Embryonic facial prominence (tissue), 1 donor: ENCODE results near the gene P2RY2.
A peak's percentile ranks its signal among the peaks of the same experiment; 100 is the strongest.

Experiments used
- DNase-seq: peaks from one replicate; pipeline ENCODE4 v3.0.0-alpha.2; 2016; ENCODE audit errors: extremely low spot score

The P2RY2 gene

DNA sequence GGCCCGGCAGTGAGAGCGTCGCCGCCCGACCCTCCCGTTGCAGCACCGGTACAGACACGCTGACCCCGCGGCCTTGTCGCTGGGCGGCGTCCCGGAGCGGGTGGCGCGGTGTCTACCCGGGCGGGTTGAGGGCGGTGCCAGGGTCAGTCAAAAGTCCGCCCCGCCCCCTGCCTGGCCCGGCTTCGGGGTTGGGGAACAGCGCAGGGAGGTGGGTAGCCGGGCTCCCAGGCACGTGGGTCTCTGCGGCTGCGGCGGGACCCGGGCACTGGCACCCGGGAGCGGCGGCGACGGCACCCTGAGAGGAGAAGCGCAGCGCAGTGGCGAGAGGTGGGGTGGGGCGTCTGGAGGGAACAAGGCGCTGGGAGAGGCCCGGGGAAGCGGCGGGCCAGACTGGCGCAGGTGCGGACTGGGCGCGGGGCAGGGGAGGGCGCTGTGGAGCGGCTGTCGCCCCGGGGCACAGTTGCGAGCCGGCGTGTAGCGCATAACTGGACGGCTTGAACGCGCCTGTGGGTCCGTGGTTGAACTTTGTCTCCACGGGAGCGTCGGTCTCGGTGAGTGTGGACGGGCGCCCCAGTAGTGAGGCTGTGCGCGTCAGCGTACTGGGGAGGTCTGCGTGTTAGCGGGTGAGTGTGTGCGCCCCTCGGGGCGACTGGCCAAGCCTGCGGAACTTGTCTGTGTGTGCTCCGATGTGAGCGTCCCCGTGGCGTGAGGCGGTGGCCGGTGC lies at the start of gene P2RY2:
P2RY2 (plus strand) TSS at position 176 of the 724 bp plus-strand sequence. CDS start 15,879 bp downstream, outside the sequence.
- no peak for DNase-seq

DNA sequence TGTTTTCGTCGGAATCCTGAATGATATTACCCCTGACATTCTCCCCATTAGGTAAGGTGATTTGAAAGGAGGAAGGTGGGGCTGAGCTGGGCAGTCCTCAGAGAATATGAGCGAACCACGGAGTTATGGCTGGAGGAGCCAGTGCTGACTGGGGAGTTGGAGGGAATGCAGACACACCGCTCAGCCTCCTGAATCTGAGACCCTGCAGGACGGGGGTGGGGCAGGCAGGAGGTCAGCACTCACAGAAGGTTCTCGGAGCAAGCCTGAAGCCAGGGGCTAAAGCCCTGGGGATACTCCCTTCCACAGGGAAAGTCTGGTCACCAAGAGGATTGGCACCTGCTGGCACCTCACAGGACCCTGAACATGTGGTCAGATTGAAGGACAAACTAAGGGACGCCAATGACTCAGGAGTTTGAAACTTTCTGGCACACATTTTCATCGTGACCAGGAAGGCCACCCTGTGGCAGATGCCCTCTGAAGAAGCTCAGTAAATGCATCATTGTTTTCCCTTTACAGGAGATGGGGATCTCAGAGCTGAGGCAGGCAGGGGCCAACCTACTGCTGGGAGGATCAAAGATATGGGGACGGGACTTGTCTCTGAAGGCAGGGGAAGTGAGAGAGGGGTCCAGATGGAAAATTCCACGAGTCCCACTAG lies 49.0 kb upstream of the P2RY2 start:
- no peak for DNase-seq

DNA sequence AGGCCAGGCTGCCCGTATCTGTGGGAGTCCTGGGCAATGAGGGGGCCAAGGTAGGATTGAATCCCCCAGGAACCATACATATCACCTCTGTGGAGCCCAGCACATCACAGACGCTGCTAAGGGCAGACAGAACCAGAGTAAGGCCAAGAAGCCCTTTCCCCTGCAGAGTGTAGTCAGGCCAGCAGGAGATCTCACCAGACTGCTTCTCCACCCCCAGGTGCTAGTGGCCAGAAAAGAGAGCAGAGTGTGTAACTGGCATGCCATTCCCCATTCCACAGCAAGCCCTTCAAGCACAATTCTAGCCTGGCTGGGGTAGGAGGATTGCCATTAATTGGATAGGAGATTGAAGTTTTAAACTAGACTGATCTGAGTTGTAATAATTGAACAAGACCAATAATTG lies 47.9 kb upstream of the P2RY2 start:
- DNase-seq, result no peak

DNA sequence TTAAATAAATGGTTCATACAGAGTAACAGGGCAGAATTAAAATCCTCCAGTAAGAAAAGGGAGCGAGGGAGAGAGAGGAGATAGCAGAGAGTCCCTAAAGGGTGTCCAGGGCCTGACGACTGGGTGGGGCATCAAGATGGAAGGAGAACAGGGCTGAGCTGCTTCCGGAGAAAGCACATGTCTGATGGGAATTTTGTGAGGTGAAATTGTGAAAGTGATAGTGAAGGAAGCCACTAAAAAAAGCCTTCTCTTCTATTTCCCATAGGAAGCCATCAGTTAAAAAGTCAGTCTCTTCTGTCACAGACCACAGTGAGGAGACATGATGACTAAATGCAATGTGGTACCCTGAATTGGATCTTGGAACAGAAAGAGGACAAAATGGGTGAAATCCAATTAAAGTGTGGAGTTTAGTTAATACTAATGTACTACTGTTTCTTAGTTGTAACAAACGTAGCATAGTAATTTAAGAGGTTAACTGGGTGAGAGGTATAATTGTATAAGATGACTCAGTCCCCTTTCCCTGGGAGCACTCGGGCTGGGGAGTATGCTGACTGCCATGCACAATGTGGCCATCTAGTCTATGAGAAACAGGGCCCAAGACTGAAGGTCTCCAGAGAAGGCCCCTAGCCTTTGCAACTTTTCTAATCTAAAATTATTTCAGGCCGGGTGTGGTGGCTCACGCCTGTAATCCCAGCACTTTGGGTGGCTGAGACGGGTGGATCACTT lies 46.5 kb upstream of the P2RY2 start:
- no peak for DNase-seq

DNA sequence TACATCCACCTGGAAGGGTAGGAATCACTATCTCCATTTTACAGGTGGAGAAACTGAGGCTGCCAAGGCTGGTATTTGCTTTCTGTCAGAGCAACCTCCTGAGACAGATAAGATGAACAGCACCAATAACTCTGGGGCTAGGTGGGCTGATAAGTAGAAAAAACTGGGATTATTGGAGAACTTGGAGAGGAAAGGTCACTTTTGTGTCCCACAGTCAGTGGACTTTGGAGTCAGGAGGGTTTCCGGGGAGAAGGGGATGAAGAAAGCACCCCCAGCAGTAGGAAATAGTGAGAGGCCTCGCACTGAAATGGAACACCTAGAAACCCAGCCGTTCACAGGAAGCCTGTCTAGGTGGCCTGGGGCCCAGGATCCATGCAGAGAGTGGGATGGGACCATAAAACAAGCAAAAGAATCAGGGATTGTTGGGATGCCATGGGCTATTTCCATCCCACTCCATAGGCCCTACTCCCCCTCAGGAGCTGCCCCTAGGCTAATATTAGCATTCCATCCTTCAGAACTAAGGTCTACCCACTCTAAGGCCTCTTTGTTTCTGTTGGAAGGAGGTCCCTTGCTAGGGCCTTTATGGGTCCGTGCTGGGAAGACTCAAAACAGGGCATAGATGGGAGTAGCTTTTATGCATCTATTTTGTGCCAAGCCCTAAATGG lies 45.0 kb upstream of the P2RY2 start:
- DNase-seq, result no peak

DNA sequence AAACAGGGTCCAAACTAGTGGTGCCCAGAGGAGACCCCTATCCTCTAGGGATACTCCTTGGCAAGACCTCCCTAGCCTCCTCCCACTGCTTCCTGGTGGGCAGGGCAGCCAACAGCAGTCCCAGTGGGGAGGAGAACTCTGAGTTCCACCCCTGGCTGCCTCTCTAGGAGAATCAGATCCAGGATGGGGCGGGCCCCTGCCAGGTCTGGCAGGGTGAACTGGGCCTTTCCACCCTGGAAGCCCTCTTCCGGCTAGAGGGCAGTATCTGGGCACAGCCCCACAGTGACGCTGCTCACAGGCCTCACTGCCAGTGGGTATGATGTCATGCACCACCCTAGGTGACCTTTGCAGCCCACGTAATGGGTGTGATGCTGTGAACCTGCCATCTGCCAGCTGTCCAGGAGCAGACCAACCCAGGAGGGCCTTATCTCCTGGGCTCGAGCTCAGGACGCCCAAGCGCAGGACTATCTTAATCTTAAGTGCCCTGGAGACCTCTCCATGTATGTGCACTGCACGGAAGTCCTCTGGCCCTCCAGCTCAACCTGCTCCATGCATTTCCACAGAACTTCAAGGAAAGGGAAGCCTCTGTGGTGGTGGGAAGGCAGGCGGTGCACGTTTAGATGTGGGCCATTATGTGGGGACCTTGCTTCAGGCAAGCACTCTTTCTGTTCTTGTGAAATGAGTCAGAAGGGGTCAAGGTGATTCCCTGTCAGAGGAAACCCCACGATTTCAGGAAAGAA lies 44.2 kb upstream of the P2RY2 start:
- DNase-seq, result no peak

DNA sequence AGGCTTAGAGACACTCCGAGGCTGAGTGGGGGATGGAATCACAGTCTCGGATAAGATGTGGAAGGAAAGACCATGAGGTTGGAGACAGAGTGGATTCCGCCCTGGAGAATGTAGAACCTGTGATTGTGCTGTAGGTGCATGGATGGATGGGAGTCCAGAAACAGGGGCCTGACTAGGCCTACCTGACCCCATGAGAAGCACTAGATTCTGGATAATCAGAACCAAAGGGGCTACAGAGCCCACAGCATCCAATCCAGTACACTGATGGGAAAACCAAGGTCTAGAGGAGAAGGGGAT lies 43.6 kb upstream of the P2RY2 start:
- no peak for DNase-seq

DNA sequence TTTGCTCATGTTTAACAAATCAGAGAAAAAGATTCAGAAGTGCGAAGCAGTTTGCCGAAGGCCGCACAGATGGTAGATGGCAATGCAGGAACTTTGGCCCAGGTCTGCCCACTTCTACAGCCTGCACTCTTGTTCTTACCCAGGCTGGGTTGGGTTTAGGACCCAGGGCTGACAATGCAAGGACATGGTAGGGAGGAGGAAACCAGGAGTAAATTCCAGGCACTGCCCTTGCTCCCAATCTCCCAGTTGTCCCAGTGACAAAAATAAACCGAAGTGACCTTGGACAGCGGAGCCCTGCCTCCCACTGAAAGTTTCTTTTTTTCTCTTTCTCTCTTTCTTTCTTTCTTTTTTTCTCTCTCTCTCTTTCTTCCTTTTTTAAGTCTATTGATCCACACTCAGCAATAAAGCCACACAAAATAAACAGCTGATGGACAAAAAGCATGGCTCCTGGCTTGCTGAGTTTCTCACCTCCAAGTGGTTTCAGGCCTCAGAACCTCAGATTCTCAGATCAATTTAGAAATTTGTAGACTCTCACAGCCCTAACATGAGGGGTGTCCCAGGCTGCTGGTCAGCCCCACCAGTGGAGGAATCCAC lies 42.4 kb upstream of the P2RY2 start:
- no peak for DNase-seq

DNA sequence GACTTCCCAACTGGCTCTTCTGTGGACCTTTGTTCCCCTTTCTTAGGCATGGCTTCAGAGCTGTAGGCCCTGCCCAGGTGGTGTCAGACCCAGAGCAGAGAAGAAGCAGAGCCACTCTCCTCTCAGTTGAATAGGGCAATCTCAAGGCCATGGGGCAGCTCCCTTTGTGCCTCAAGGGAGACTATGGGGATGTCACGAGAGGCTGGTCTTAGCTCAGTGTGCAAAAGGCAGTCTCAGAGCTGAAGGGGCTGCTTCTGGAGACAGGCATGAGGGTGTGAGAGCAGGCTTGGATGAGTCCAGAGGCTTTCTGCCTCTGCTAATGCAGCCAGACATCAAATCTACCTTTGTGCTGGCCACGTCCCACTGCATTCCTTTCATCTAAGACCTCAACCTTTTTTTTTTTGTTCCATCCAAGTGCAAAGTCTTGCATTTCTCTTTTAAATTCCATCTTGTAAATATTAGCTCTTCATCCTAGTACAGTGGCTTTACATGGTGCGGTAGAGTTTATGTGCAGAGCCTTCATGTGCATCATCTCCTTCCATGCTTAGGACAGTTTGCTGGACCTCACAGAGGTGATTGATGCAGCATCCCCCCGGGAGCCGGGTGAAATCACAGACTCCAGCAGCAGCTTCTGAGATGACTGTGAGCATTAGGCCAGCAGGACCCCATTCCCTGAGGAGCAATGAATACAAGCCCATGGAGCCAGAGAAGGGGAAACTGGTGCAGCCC lies 41.8 kb upstream of the P2RY2 start:
- DNase-seq, result no peak

DNA sequence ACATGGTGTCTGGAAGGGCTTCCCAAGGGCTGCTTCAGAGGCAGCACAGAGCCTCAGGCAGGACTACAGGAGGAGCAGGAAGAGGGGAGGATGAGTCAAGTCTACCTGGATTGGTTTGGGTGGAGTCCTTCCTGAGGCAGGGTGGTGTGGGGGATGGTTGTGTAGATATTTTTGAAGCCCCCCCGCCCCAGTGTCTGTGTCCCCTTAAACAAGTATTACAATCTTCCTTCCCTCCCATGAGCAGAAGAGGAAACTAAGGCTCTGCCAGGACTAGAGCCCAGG lies 41.3 kb upstream of the P2RY2 start:
- DNase-seq, result no peak

DNA sequence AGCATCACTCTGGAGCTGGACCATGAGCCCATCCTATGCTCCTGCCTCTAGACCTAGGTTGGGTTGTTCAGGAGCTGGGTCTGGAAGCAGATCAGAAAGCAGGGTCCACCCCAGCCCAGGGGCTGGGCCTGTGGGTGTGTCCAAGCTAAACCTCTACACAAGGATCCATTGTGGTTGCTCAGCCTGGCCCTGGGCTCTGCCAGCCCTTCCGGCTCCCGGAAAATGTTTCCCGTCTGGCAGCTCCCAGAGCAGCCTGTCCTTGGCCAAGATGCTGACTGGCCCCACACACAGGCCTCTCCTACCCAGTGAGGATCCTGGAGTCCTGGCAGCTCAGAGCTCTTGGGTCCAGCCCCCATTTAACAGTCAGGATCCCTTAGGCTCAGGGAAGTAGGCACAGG lies 40.7 kb upstream of the P2RY2 start:
- no peak for DNase-seq

DNA sequence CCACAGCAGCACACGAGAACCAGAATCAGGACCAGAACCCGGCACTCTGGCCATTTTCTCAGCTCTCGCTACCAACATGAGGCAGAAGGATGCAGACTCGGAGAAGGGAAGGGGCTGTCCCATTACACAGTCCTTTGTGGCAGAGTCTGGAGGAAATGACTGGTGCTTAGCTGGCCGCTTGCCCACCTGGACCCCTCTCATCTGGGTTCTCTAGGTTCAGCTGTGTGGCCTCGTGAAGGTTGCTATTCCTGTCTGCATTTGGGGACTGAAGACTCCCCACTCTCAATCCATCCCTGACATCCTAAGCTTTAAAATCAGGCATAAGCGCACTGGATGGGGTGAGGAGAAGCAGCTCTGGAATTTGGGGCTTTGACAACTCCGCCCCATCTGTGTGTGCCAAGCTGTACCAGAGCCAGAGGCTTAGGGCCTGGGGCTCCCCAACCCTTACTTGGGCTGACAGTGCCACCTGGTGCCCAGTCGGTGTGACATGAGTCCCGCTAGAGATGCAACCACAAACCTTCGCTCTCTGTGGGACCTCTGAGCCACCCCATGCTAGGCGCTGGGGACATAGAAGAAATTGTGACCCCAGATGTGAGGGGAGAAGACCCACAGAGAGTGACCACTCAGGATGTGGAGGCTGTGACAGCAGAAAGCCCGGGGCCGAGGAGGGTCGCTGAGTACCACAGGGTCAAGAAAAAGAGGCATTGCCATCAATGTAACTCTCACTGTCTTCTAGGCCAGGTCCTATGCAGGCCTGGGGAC lies 40.1 kb upstream of the P2RY2 start:
- DNase-seq, result peak; percentile 43

DNA sequence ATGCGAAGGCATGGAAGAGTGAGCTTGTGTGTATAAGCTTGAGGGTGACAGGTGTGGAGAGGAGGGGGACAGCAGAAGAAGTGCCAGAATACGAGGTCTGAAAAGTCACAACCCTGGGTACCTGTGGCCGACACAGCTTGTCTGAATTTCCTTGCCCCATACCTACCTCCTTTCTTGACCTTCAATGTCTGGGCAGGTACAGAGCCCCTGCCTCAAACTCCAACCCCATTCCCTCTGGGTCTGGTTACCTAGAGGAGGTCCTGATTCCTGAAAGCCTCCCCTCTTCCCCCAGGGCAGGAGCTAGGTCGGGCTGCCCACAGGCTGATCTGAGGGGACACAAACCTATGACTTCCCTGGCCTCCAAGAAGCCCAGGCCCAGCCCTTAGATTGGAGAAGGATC lies 39.4 kb upstream of the P2RY2 start:
- no peak for DNase-seq

DNA sequence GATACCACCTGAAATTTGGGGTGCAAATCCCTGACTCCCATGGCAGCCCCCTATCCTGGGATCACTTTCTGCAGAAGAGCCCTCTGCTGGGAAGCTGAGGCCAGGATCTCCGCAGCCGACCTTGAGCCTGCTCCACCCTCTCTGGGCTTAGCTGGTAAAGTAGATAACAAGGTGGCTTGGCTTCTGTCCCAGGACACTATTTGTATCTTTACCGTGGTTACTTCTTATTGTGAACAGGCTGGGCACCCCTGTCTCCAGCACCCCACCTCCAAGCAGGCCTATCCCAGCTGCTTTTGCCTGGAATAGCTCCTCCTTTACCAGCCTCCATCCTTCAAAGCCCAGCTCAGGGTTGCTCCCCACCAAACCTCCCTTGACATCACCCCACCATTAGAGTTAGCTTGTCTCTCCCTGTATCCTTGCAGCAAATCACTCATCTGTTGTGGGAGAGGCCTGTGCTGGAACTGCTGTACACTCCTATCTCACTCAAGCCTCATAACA lies 35.2 kb upstream of the P2RY2 start:
- DNase-seq, result no peak

DNA sequence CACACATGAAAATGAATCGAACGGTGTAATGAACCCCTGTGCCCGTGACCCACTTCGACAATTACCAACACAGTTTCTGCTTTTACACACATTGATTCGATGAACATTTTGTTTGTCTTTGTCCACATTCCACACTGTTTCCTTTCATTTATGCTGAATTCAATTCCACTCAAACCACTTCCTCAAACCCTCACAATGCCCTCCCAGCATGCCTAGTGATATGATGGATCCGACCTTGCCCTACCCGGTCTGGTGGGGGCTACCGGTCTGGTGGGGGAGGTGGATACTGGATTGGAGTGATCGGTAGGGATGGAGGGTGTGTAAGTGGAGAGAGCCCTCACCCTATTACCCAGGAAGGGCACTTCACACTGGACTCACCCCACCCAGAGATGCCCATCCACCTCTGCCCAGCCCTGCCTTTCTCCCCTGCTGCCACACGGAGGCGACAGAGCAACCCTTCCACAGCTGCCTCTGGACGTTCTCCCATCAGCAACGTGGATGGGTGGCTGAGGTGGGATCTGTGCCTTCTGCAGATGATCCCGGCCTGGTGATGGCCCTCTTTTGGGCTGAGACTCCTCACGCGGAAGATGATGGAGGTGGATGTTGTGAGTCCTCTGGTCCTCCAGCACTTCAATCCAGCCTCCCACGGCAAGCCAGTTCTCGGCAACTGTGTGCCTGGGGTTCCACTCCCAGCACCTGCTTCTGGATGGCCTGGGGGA lies 33.0 kb upstream of the P2RY2 start:
- DNase-seq, result no peak

DNA sequence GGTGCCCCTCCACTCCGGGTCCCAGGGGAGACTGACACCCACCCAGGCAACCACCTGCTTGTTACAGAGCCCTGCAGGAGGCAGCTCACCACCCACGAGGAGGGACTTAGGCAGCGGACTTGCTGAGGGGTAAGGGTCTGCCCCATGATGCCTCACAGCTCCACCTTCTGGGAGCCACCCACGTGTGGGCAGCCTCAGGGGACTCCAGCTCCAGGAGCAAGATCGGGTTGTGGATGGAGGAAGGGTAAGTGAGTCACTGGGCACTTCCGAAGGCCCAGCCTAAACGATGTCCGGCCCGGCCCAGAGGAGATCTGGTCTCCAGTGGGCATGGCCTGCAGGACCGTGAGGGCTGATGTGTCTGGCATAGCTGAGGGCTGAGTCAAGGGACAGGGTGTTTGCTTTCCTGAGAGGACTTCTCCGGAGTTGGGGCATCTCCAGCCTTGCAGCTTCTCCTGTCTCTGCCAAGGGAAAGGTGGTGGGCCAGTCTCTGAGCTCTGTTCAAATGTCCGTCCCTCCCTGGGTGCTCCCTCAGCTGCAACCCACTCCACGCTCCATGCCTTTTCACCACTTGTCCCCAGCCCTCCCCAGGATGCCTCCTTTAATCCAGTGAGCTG lies 32.3 kb upstream of the P2RY2 start:
- no peak for DNase-seq

DNA sequence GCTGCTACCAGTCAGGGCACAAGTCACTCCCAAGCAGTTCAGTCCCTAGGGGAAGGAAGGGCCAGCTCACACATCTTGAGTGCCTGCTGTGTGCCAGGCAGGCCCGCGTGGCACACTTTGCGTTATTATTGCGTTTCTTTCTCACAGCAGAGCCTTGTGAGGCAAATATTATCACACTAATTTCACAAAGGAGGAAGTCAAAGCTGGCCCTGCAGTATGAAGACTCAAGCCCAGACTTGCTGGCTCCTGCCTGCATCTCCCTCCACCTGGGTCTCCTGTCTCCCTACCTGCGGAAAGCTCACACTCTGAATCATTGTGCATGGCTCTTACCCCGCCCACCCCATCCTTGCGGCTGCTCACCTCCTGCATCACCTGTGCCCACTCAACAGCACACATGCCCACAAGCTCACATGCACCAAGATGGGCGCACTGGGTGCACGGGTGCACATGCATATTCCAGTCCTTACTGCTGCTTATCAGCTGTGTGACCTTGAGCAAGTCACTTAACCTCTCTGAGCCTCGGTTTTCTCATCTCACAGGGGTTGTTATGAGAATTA lies 31.7 kb upstream of the P2RY2 start:
- DNase-seq, result no peak

DNA sequence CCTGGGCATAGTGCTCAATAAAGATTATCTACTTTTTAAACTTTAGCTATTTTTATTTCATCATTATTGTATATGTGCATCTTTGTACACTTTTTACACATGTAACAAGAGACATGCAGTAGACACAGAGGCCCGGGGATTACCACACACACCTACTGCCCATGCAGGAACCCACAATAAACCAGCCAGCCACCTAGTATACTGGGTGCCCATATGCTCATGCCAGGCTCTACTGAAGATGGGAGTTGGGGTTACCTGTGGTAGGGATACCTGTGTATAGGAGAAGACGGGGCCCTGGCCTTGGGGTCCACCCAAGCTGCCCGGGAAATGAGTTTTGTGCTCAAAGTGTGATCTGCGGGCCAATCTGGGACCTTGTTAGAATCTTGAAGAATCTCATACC lies 31.2 kb upstream of the P2RY2 start:
- no peak for DNase-seq

DNA sequence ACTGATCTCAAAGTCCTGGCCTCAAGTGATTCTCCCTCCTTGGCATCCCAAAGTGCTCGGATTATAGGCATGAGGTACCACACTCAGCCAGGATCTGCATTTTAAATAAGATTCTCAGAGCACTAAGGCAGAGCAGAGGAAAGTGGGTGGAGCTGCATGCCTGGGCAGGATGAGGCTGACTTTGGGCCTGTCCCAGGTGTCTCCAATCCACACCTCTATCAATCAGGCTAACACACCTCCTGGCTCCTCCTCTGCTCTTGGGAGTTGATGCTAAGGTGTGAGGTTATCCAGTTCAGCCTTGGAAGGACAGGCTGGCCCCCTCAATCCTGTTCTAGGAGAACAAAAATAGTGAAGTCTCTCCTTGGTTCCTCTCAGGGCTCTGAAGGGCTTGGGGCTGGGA lies 30.2 kb upstream of the P2RY2 start:
- no peak for DNase-seq
